HG03097 (cell line): Measurements from ENCODE around the gene DAAM2.

ENCODE experiments used
- ATAC-seq: cut with Tn5 transposase; IDR thresholded peaks from one replicate; pipeline ENCODE4 v1.9.1; 2021; ENCODE audit not compliant: unreplicated experiment, low FRiP score

The DAAM2 gene

DNA sequence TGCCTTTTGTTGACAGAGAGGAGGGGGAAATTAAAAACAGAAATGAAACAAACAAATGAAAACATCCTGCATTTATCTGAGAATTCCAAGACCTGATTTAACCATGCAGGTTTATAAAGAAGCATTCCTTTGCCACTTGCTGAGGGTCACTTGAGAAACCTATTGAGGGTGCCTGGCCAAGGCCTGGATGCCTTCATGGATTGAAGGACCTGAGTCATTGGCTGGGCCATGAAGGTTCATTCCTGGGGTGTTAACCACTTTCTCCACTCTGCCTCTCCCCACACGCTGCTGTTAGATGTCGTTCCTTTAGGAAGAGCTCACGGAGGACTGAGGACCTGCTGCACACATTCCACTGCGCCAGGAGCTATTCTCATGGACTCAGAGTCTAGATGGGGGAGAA, 49.7 kb downstream of the DAAM2 start:
- no peak for ATAC-seq

- no peak for ATAC-seq
Observed at GRCh38 chr6:39843305-39844020, 51.3 kb downstream of the DAAM2 start.

DNA sequence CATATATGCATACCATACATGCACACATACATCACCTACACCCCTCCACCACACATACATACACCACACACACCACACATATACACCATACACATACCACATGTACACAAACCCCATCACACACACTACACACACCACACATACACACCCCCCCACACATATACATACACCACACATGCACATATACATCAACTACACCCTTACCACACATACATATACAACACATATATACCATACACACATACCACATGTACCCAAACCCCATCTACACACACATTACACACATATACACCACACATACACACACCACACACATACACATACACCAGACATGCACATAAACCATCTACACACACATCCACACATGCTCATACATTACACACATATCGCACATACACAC, 52.7 kb downstream of the DAAM2 start:
- ATAC-seq, result no peak

- ATAC-seq, result no peak
Observed at GRCh38 chr6:39847221-39847620, 55.0 kb downstream of the DAAM2 start.

DNA sequence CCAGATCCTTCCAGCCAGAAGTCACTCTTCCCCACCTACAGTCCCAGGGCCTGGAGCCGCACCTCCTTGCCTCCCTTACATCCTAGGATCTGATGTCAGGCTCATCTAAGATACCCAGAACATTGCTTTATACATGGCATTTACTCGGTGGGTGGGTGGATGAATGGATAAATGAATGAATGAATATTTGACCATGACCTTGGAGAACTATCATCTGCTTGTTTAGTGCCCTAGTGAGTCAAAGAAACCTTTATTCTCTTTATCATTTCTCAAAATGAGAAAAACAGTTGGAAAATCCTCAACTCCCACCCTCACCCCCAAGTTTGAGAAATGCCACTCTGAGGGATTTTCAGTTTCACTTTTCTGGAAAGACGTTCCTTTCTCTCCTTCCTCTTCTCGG, 56.0 kb downstream of the DAAM2 start:
- no peak for ATAC-seq

- no peak for ATAC-seq
Observed at GRCh38 chr6:39849228-39849627, 57.1 kb downstream of the DAAM2 start.

DNA sequence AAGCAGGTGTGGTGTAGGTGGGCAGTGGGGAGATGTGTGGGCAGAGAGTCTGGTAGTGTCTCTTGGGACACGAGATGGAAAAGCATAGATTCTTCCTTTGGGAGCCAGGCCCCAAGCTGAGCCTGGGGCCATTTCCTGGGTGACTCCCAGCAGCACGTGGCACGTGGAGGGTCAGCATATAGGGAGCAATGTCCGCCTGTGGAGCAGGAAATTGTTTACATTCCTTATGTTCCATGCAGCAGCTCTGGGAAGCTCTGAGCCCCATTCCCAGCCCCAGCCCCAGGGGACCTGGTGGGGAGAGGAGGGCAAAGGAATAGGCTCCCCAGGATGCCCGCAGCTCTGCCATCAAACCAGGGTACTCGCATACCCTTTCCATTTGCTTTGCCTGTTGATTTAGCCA, 57.6 kb downstream of the DAAM2 start:
- no peak for ATAC-seq

GRCh38 chr6:39850736-39851297, 58.6 kb downstream of the DAAM2 start:
- ATAC-seq, result no peak

GRCh38 chr6:39851331-39851730, 59.2 kb downstream of the DAAM2 start:
- no peak for ATAC-seq

DNA sequence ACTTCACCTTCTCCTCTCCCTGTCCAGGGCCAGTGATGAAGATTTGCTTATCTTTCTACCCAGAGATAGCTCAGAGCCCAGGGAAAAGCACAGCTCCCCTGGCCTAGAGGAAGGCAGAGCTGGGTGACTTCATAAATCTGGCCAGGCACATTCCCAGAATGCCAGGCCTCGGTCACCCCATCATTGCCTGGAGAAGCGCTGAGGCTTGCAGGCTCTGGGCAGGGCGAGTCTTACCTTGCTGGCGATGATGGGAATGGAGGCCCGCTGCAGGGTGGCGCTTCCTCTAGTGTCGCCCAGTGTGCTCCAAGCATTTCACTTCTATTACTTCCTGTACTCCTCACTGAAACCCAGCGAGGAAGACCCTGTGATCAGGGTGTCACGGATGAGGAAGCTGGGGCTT, 60.1 kb downstream of the DAAM2 start:
- ATAC-seq, result no peak

GRCh38 chr6:39853604-39854003, 61.4 kb downstream of the DAAM2 start:
- ATAC-seq, result no peak

DNA sequence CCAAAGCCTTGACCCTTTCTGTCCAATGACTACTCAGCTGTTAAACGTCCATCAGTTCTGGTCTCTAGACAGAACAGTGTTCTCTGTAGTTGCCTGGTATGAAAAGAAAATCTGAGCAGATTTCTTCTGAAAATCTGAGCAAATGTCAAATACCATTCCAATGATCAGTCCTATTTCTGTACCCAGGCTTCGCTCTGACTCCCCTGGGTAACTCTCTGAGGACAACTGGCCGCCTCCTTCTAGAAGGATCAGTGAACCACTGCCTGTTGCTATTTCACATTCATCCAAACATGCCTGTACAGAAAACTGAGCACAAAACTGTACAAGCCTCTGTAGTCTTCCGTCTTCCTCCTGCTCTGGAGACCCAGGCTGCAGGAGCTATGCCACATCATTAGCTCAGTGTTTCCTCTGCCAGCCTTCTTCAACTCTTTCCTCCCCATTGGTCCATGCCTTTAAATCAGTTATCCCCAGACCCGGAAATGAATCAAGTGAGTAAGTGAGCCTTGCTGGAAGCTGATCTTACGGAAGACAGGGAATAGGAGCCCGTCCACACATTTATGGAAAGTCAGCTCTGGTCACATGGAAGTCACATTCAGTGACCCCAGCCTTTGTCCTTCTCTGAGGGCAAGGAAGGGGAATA, 63.3 kb downstream of the DAAM2 start:
- ATAC-seq, result no peak

- ATAC-seq, result no peak
Observed at GRCh38 chr6:39859025-39859424, 66.8 kb downstream of the DAAM2 start.

DNA sequence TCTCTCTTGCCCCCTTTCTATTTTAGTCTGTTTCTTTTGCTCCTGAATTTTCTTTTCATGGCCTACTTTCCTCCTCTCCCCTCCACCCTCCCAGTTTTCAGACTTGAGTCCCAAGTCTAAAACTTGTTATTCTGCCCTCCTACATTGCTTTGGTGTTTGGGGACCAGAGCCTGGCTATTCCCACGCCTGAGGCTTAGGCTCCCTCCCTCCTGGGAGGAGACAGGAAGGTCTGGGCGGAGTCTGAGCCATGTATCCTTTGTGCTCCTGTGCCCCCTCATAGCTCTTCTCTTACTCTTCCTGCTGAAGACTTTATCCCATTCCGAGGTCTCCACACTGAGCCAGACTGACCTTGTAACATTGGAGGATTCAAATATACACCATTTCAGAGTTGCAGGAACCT, 69.5 kb downstream of the DAAM2 start:
- ATAC-seq, result no peak

DNA sequence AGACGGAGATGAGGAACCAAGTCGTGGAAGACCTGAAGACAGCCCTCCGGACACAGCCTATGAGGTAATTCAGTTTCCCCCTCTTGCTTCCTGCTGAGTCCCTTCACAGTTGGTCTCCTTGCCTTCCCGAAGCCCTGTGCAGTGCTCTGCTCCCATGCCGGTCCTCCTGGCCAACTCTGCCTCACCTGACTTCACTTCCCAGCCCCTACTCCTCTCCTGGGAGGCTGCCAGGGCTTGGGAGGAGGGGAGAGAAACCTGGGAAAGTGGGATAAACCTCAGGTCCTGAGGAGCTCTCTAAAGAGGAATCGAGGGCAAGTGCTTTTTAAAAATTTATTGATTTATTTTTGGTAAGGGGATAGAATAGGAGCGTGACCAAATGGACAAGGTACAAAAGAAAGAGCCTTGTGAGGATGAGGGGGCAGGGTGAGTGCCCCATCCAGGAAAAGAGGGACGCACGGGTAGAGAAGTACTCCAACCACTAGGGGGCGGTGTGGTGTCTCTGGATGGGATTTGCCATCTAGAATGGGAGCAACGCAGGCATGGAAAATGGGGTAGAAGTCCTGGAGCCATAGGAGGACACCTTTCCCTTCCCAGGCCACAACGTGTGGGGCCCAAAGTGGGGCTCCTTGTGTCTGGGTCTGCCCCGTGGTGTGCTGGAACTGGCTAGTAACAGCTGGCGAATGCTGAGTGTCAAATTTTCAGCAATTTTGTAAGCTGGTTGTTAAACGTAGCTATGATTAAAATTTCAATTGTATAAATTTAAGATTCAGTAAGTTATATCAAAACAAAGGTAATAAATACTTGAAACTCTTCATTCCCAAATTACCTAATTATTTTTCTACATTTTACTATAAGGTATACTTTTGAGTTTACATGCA, 73.1 kb downstream of the DAAM2 start:
- no peak for ATAC-seq

DNA sequence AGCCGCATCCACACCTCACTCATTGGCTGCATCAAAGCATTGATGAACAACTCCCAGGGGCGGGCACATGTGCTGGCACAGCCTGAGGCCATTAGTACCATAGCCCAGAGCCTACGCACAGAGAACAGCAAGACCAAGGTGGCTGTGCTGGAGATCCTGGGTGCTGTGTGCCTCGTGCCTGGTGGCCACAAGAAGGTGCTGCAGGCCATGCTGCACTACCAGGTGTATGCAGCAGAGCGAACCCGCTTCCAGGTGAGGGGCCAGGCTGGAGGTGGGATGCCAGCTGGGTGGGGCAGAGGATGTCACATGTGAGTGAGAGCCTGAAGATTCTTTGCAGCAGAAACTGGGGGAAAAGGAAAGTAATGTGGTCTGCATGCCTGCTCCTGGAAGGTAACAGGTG, 75.4 kb downstream of the DAAM2 start:
- no peak for ATAC-seq

GRCh38 chr6:39870950-39871349, 78.8 kb downstream of the DAAM2 start:
- no peak for ATAC-seq

DNA sequence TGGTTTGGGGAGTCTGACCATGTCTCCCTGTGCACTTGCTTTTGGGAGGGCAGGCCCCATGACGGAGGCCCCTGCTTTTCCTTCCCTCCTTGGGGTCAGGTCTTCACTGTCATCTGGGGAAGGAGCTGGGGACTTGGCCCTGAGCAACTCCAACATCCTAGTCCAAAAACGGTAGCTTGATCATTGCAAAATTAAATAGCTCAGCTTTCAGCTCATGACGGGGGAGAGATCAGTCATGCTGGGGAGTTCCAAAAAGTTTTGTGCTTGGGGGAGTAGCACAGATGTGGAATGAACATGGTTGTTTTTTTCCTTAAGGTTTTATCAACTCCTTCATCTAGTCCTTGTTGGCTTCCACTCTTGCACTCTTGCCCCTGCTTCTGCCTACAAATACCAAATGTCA, 81.3 kb downstream of the DAAM2 start:
- ATAC-seq, result no peak

- no peak for ATAC-seq
Observed at GRCh38 chr6:39876111-39876510, 83.9 kb downstream of the DAAM2 start.

DNA sequence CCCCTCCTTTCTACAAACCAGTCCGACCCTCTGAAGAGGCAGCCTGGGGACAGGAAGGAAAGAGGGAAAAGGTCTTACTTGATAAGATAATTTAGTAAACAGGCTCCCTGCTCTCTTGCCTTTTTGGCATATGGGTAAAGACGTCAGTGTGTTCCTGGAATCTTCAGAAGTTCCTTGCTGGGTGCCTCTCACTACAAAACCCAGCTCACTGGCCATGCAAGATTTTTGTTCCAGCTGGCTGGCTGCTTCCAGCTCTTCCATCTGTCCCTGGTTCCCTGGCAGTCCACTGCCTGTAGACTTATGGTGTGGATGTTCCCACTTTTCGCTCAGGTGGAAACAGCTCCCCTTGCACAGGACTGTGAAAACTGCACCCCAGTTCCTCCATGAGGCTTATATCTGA, 84.7 kb downstream of the DAAM2 start:
- no peak for ATAC-seq

DNA sequence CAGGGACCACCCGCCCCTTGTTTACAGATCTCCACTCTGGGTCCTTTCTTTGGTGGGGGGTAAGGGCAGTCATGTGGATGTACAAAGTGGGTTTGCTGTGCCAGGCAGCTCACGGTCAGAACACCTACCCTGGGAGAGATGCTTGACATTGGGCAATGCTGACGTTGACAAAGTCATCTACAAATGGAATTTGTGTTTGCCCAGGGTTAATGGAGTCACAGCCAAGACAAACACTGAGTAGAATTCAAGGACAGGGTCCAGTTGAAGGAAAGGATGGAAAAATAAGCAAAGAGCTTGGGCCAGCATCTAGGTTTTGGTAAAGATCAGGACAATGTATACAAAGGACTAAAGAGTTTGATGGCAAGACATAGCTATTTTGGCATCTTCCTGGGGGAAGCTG, 87.4 kb downstream of the DAAM2 start:
- no peak for ATAC-seq
